HepG2 (cell line): Measurements from ENCODE around the gene LIM2. TPM values are rescaled to one million over a fixed set of nuclear protein-coding genes. Genes with fewer than 3 reads are reported as not detected.

ENCODE experiments used
- KDM1A ChIP-seq: IDR thresholded peaks from 2 replicates; pipeline ENCODE4 v1.6.1; 2016; ENCODE audit warnings: missing compliant biosample characterization
- RAD51 ChIP-seq: fragments of 450-650 bp; IDR thresholded peaks from 2 replicates; pipeline ENCODE4 v1.6.1; 2016; ENCODE audit warnings: borderline replicate concordance
- ZNF749 ChIP-seq: sonication (generic); formaldehyde crosslinking; IDR thresholded peaks from 2 replicates; pipeline ENCODE4 v1.8.0; 2022; ENCODE audit warnings: mild to moderate bottlenecking, missing genetic modification reagents, moderate library complexity, borderline replicate concordance
- polyA plus RNA-seq, 8 experiments: library from polyadenylated mRNA; depleted of rRNA in 3 of 8; stranded (reverse) in 7 of 8; unstranded in 1 of 8; fragments of >200 nt; fragmentation: Illumina TruSeq in 4 of 8; extraction: Trizol in 4 of 8; gene quantifications; 2 replicates each; pipeline versions ENCODE4 v1.2.1 to v1.2.3, GENCODE V29; 2011 to 2016; ENCODE audit warnings: low read depth in 4 of 8, missing spikeins in 1 of 8, mixed read lengths in 1 of 8; ENCODE audit not compliant: insufficient read depth in 1 of 8
- total RNA-seq, 5 experiments: library from RNA; depleted of rRNA; stranded (reverse); fragments of >200 nt; fragmentation: Illumina TruSeq; extraction: Trizol; gene quantifications; 2 replicates each; pipeline ENCODE4 v1.2.3, GENCODE V29; 2016; ENCODE audit warnings: low read depth in 1 of 5
- TF ChIP-seq, protein P1 (sequence below): sonication (generic); formaldehyde crosslinking; IDR thresholded peaks from 2 replicates; pipeline ENCODE4 v1.8.0; 2022; ENCODE audit warnings: low read depth, missing genetic modification reagents
- TF ChIP-seq, protein P2 (sequence below): sonication (generic); formaldehyde crosslinking; IDR thresholded peaks from 2 replicates; pipeline ENCODE4 v1.4.0; 2020; ENCODE audit warnings: missing genetic modification reagents
- TF ChIP-seq, protein P3 (sequence below): IDR thresholded peaks from 2 replicates; pipeline ENCODE4 v1.6.1; 2016
- TF ChIP-seq, protein P4 (sequence below): sonication (generic); formaldehyde crosslinking; IDR thresholded peaks from 2 replicates; pipeline ENCODE4 v1.5.0; 2020; ENCODE audit warnings: missing genetic modification reagents

Gene LIM2
- total and polyA plus RNA-seq, 2 of the 13 experiments (the other 11 are each of a cell fraction or from before 2014, with no cell fraction given) = 1.3 TPM; not detected in 1

DNA sequence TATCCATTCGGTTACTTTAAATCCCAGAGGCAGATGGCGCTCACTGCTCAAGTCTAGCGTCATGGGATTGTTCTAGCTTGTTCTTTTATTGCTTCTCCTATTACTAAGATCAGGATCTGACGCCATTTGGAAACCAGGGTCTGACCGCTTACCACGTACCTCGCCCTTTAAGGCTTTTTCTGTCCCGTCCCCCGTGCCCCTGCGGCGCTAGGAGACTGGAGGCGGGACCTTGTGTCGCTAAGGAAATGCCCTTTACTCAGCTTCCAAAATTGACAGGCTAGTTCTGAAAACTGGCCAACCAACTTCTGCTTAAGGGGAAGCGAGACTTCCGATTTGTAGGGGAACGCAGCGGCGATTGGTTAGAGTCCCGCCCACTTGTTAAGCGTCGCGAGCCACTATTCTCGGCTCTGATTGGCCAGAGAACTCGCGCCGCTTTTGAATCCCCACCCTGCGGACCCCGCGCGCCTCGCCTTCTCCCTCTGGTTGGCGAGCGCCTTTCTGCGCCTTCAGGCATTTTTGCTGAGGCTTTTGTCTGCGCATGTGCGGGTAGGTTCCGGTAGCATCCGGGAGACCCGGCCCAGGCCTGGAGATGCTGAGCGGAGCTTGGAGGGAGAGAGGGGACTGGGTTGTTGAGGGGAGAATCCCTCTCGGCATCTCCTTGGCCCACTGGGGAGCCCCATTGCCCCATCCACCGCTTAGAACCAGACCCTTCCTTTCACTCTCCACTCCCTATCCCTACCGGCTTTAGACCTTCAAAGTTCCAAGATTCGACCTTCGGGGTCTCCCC, 6.5 kb upstream of the LIM2 start (continued):
- TF ChIP-seq, protein P1, sequence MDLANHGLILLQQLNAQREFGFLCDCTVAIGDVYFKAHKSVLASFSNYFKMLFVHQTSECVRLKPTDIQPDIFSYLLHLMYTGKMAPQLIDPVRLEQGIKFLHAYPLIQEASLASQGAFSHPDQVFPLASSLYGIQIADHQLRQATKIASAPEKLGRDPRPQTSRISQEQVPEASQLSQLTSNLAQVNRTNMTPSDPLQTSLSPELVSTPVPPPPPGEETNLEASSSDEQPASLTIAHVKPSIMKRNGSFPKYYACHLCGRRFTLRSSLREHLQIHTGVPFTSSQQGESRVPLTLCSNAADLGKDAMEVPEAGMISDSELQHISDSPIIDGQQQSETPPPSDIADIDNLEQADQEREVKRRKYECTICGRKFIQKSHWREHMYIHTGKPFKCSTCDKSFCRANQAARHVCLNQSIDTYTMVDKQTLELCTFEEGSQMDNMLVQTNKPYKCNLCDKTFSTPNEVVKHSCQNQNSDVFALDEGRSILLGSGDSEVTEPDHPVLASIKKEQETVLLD (CRISPR knock-in tag) = peak; percentile 82
- TF ChIP-seq, protein P2, sequence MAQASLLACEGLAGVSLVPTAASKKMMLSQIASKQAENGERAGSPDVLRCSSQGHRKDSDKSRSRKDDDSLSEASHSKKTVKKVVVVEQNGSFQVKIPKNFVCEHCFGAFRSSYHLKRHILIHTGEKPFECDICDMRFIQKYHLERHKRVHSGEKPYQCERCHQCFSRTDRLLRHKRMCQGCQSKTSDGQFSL (CRISPR knock-in tag) = no peak
- TF ChIP-seq KDM1A (CRISPR knock-in tag) = no peak
- TF ChIP-seq, protein P3, sequence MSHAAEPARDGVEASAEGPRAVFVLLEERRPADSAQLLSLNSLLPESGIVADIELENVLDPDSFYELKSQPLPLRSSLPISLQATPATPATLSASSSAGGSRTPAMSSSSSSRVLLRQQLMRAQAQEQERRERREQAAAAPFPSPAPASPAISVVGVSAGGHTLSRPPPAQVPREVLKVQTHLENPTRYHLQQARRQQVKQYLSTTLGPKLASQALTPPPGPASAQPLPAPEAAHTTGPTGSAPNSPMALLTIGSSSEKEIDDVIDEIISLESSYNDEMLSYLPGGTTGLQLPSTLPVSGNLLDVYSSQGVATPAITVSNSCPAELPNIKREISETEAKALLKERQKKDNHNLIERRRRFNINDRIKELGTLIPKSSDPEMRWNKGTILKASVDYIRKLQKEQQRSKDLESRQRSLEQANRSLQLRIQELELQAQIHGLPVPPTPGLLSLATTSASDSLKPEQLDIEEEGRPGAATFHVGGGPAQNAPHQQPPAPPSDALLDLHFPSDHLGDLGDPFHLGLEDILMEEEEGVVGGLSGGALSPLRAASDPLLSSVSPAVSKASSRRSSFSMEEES (CRISPR knock-in tag) = peak; percentile 24; the same call in 1 of the 2 replicates
- TF ChIP-seq, protein P4, sequence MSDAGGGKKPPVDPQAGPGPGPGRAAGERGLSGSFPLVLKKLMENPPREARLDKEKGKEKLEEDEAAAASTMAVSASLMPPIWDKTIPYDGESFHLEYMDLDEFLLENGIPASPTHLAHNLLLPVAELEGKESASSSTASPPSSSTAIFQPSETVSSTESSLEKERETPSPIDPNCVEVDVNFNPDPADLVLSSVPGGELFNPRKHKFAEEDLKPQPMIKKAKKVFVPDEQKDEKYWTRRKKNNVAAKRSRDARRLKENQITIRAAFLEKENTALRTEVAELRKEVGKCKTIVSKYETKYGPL (CRISPR knock-in tag) = no peak
- TF ChIP-seq RAD51 = no peak
- peak; percentile 88; the same call in 1 of the 2 replicates for TF ChIP-seq ZNF749 (CRISPR knock-in tag)
- TF ChIP-seq, all 625 proteins: peak for 175
